ENCODE data around the gene SCAMP2. TPM values are rescaled to one million over a fixed set of nuclear protein-coding genes. Genes with fewer than 3 reads are reported as not detected.
A peak's percentile ranks its signal among the peaks of the same experiment; 100 is the strongest.

Gene SCAMP2
- total RNA-seq, 1 experiment from 2014 or later: 97.4 TPM

GRCh38 chr15:74833376-74834107 is 39.6 kb downstream of the SCAMP2 start:
- H3K9me3 ChIP-seq: no peaks in the 10 kb centered on the region
- H3K4me3 ChIP-seq (ENCODE audit: low read depth, low read length): no peak overlapping the region
- no peaks in the 10 kb centered on the region for H3K36me3 ChIP-seq (ENCODE audit: control insufficient read depth, insufficient read depth, low read length)
- Mint-ChIP-seq H3K27me3 (ENCODE audit: insufficient read depth, unreplicated experiment) (no peaks in the 10 kb centered on the region), H3K27ac (ENCODE audit: unreplicated experiment) (peak overlapping the region; percentile 2), H3K4me3 (ENCODE audit: unreplicated experiment) (no peak overlapping the region), H3K4me1 (ENCODE audit: low read depth, unreplicated experiment) (no peaks in the 10 kb centered on the region), H3K9me3 (ENCODE audit: unreplicated experiment) (no peaks in the 10 kb centered on the region), H3K36me3 (ENCODE audit: insufficient read depth, unreplicated experiment) (peaks cover 6% of the 10 kb centered on the region)
- no TSS peak for BruUV-seq (replicated peaks)
- no peaks in the 10 kb centered on the region for H3K27me3 ChIP-seq (replicated peaks; ENCODE audit: control insufficient read depth, insufficient read depth, low read length)
- POLR2A ChIA-PET: interaction anchor here (0.6 kb wide), 1 partner anchor 13 kb away, joined by 6 read pairs; no protein-coding TSS in a partner anchor
- H3K4me1 ChIP-seq: no peaks in the 10 kb centered on the region
- TF ChIP-seq, protein P1, sequence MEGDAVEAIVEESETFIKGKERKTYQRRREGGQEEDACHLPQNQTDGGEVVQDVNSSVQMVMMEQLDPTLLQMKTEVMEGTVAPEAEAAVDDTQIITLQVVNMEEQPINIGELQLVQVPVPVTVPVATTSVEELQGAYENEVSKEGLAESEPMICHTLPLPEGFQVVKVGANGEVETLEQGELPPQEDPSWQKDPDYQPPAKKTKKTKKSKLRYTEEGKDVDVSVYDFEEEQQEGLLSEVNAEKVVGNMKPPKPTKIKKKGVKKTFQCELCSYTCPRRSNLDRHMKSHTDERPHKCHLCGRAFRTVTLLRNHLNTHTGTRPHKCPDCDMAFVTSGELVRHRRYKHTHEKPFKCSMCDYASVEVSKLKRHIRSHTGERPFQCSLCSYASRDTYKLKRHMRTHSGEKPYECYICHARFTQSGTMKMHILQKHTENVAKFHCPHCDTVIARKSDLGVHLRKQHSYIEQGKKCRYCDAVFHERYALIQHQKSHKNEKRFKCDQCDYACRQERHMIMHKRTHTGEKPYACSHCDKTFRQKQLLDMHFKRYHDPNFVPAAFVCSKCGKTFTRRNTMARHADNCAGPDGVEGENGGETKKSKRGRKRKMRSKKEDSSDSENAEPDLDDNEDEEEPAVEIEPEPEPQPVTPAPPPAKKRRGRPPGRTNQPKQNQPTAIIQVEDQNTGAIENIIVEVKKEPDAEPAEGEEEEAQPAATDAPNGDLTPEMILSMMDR (IDR thresholded peaks at IDR 0.05; ENCODE audit: insufficient read depth in 1 of 2, low read depth in 1 of 2, low read length in 1 of 2, severe bottlenecking in 1 of 2, unreplicated experiment in 1 of 2): no peak
- DNase-seq: no peak
- intact Hi-C loops (cut with micrococcal nuclease; ENCODE audit: unreplicated experiment): loop anchor here (2.0 kb wide), 2 partner anchors 25 to 63 kb away; no protein-coding TSS in a partner anchor
- CTCF ChIA-PET: interaction anchor here (0.5 to 1.1 kb wide), 2 partner anchors 62 to 188 kb away, joined by 3 to 7 read pairs; no protein-coding TSS in a partner anchor

DNA sequence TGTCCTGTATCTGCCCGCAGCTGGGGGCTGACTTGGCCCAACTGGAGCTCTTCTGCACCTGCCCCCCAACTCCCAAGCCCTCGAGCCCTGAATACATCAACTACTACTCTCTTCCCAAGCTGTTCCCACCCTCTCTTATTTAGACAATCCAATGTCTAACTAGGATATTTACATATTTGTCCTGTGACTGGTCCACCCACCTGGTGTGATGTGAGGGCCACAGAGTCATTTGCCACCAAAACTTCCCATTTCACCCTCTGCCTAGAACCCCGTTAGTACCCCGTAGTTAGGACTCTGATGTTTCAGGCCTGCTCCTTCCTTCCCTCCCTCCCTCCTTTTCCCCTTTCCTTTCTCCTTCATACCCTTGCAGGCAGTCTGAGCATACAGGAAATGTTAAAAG is 40.3 kb downstream of the SCAMP2 start:
- H3K27me3 Mint-ChIP-seq (ENCODE audit: insufficient read depth, unreplicated experiment): peaks cover 2% of the 10 kb centered on the region
- peaks cover 1% of the 10 kb centered on the region; the same call in 1 of the 2 replicates for H3K27me3 ChIP-seq (replicated peaks; ENCODE audit: control insufficient read depth, insufficient read depth, low read length)
- TF ChIP-seq, protein P1 (IDR thresholded peaks at IDR 0.05; ENCODE audit: insufficient read depth in 1 of 2, low read depth in 1 of 2, low read length in 1 of 2, severe bottlenecking in 1 of 2, unreplicated experiment in 1 of 2): no peak
- no peaks in the 10 kb centered on the region for H3K9me3 ChIP-seq
- no peak overlapping the region for H3K4me3 Mint-ChIP-seq (ENCODE audit: unreplicated experiment)
- ChIA-PET POLR2A (no interaction called here), CTCF (interaction anchor here (1.1 kb wide), 1 partner anchor 62 kb away, joined by 7 read pairs; no protein-coding TSS in a partner anchor)
- peaks cover 6% of the 10 kb centered on the region for H3K36me3 Mint-ChIP-seq (ENCODE audit: insufficient read depth, unreplicated experiment)
- no peaks in the 10 kb centered on the region for H3K9me3 Mint-ChIP-seq (ENCODE audit: unreplicated experiment)
- no peaks in the 10 kb centered on the region for H3K4me1 ChIP-seq
- peak overlapping the region; percentile 2 for H3K27ac Mint-ChIP-seq (ENCODE audit: unreplicated experiment)
- H3K36me3 ChIP-seq (ENCODE audit: control insufficient read depth, insufficient read depth, low read length): no peaks in the 10 kb centered on the region
- no peak overlapping the region for H3K4me3 ChIP-seq (ENCODE audit: low read depth, low read length)
- intact Hi-C loops (cut with micrococcal nuclease; ENCODE audit: unreplicated experiment): no loop called here
- DNase-seq: no peak
- no TSS peak for BruUV-seq (replicated peaks)
- H3K4me1 Mint-ChIP-seq (ENCODE audit: low read depth, unreplicated experiment): no peaks in the 10 kb centered on the region

DNA sequence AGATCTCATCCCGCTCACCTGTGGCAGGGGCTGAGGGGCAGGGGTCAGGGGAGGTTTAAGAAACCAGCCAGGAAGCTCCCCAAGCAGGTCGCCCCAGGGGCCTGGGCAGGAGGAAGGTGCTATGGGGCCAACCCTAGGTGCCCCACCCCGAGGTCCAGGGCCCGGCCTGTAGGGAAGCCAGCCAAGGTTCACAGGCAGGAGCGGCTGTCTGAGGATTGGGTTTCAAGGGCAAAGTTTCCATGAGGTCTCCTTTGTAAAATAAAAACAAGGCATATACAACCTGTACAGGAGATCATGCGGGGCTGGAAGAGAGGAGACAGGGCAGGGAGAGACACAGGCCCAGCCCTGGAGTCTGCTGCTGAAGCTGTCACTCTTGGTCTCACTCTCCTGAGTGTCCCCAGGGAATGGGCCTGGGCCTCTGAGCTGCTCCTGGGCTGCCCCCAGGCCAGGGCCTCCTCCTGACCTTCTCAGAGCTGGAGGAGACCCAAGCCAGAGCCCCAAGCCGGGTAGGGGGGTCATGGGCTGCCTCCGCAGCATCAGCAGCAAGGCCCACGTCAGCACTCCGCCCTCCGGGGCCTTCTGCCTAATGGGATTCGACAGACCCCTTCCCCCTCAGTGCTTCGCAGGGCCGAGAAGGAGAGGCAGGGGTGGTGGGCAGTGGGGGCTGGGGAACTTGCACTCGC is 41.2 kb downstream of the SCAMP2 start:
- Histone ChIP-seq H3K27me3 (replicated peaks; ENCODE audit: control insufficient read depth, insufficient read depth, low read length) (peaks cover 1% of the 10 kb centered on the region; the same call in 1 of the 2 replicates), H3K4me3 (ENCODE audit: low read depth, low read length) (no peak overlapping the region), H3K9me3 (no peaks in the 10 kb centered on the region), H3K36me3 (ENCODE audit: control insufficient read depth, insufficient read depth, low read length) (no peaks in the 10 kb centered on the region), H3K4me1 (no peaks in the 10 kb centered on the region)
- Mint-ChIP-seq H3K4me3 (ENCODE audit: unreplicated experiment) (no peak overlapping the region), H3K36me3 (ENCODE audit: insufficient read depth, unreplicated experiment) (peaks cover 6% of the 10 kb centered on the region), H3K27ac (ENCODE audit: unreplicated experiment) (no peak overlapping the region), H3K9me3 (ENCODE audit: unreplicated experiment) (no peaks in the 10 kb centered on the region), H3K4me1 (ENCODE audit: low read depth, unreplicated experiment) (no peaks in the 10 kb centered on the region), H3K27me3 (ENCODE audit: insufficient read depth, unreplicated experiment) (peaks cover 2% of the 10 kb centered on the region)
- BruUV-seq (replicated peaks): no TSS peak
- TF ChIP-seq, protein P1 (IDR thresholded peaks at IDR 0.05; ENCODE audit: insufficient read depth in 1 of 2, low read depth in 1 of 2, low read length in 1 of 2, severe bottlenecking in 1 of 2, unreplicated experiment in 1 of 2): no peak
- DNase-seq: no peak
- intact Hi-C loops (cut with micrococcal nuclease; ENCODE audit: unreplicated experiment): no loop called here
- POLR2A ChIA-PET: no interaction called here
- CTCF ChIA-PET: interaction anchor here (0.6 kb wide), 1 partner anchor 23 kb away, joined by 3 read pairs; no protein-coding TSS in a partner anchor
